Measurements from ENCODE around the gene GSTM2. TPM values are rescaled to one million over a fixed set of nuclear protein-coding genes. Genes with fewer than 3 reads are reported as not detected.

GSTM2 gene
- total RNA-seq, 1 donor from 2014 or later, result 20.4 TPM

- H3K4me1 Mint-ChIP-seq (ENCODE audit: unreplicated experiment), result peaks cover 3% of the 10 kb centered on the region
- peaks cover 21% of the 10 kb centered on the region for H3K27me3 Mint-ChIP-seq (ENCODE audit: unreplicated experiment)
- peak; percentile 40 for DNase-seq (ENCODE audit: low spot score)
- no peaks in the 10 kb centered on the region for H3K9me3 Mint-ChIP-seq (ENCODE audit: unreplicated experiment)
- peaks cover 26% of the 10 kb centered on the region for H3K36me3 Mint-ChIP-seq (ENCODE audit: low read depth, unreplicated experiment)
- H3K4me3 Mint-ChIP-seq (ENCODE audit: unreplicated experiment), result no peak overlapping the region
- TF ChIP-seq CTCF (IDR thresholded peaks at IDR 0.05; ENCODE audit: unreplicated experiment), result peak; percentile 63
- peak overlapping the region; percentile 82 for H3K27ac Mint-ChIP-seq (ENCODE audit: unreplicated experiment)
These were observed 37.6 kb upstream of the GSTM2 start for GRCh38 chr1:109630081-109630897.

- H3K4me3 Mint-ChIP-seq (ENCODE audit: unreplicated experiment), result no peak overlapping the region
- H3K9me3 Mint-ChIP-seq (ENCODE audit: unreplicated experiment), result no peaks in the 10 kb centered on the region
- H3K4me1 Mint-ChIP-seq (ENCODE audit: unreplicated experiment), result no peaks in the 10 kb centered on the region
- no peak for TF ChIP-seq CTCF (IDR thresholded peaks at IDR 0.05; ENCODE audit: unreplicated experiment)
- DNase-seq (ENCODE audit: low spot score), result no peak
- H3K36me3 Mint-ChIP-seq (ENCODE audit: low read depth, unreplicated experiment), result peaks cover 26% of the 10 kb centered on the region
- H3K27me3 Mint-ChIP-seq (ENCODE audit: unreplicated experiment), result peaks cover 16% of the 10 kb centered on the region
- H3K27ac Mint-ChIP-seq (ENCODE audit: unreplicated experiment), result no peak overlapping the region
These were observed 36.9 kb upstream of the GSTM2 start for GRCh38 chr1:109630898-109631512.

GRCh38 chr1:109631513-109632505 lies 36.0 kb upstream of the GSTM2 start:
- no peak overlapping the region for H3K27ac Mint-ChIP-seq (ENCODE audit: unreplicated experiment)
- H3K36me3 Mint-ChIP-seq (ENCODE audit: low read depth, unreplicated experiment), result peaks cover 26% of the 10 kb centered on the region
- DNase-seq (ENCODE audit: low spot score), result no peak
- peaks cover 14% of the 10 kb centered on the region for H3K27me3 Mint-ChIP-seq (ENCODE audit: unreplicated experiment)
- no peaks in the 10 kb centered on the region for H3K9me3 Mint-ChIP-seq (ENCODE audit: unreplicated experiment)
- H3K4me3 Mint-ChIP-seq (ENCODE audit: unreplicated experiment), result no peak overlapping the region
- TF ChIP-seq CTCF (IDR thresholded peaks at IDR 0.05; ENCODE audit: unreplicated experiment), result no peak
- no peaks in the 10 kb centered on the region for H3K4me1 Mint-ChIP-seq (ENCODE audit: unreplicated experiment)

GRCh38 chr1:109632671-109633346 lies 35.0 kb upstream of the GSTM2 start:
- H3K36me3 Mint-ChIP-seq (ENCODE audit: low read depth, unreplicated experiment), result peaks cover 20% of the 10 kb centered on the region

More at GRCh38 chr1:109632671-109633346, 35.0 kb upstream of the GSTM2 start:
- Mint-ChIP-seq H3K9me3 (ENCODE audit: unreplicated experiment) (no peaks in the 10 kb centered on the region), H3K27me3 (ENCODE audit: unreplicated experiment) (peaks cover 9% of the 10 kb centered on the region), H3K27ac (ENCODE audit: unreplicated experiment) (no peak overlapping the region), H3K4me1 (ENCODE audit: unreplicated experiment) (no peaks in the 10 kb centered on the region), H3K4me3 (ENCODE audit: unreplicated experiment) (no peak overlapping the region)
- TF ChIP-seq CTCF (IDR thresholded peaks at IDR 0.05; ENCODE audit: unreplicated experiment), result no peak
- DNase-seq (ENCODE audit: low spot score), result no peak
